GM18858 (cell line): Measurements from ENCODE around the gene CACTIN.

ENCODE experiments used
- ATAC-seq: cut with Tn5 transposase; IDR thresholded peaks from one replicate; pipeline ENCODE4 v1.9.1; 2021; ENCODE audit not compliant: unreplicated experiment

CACTIN gene

DNA sequence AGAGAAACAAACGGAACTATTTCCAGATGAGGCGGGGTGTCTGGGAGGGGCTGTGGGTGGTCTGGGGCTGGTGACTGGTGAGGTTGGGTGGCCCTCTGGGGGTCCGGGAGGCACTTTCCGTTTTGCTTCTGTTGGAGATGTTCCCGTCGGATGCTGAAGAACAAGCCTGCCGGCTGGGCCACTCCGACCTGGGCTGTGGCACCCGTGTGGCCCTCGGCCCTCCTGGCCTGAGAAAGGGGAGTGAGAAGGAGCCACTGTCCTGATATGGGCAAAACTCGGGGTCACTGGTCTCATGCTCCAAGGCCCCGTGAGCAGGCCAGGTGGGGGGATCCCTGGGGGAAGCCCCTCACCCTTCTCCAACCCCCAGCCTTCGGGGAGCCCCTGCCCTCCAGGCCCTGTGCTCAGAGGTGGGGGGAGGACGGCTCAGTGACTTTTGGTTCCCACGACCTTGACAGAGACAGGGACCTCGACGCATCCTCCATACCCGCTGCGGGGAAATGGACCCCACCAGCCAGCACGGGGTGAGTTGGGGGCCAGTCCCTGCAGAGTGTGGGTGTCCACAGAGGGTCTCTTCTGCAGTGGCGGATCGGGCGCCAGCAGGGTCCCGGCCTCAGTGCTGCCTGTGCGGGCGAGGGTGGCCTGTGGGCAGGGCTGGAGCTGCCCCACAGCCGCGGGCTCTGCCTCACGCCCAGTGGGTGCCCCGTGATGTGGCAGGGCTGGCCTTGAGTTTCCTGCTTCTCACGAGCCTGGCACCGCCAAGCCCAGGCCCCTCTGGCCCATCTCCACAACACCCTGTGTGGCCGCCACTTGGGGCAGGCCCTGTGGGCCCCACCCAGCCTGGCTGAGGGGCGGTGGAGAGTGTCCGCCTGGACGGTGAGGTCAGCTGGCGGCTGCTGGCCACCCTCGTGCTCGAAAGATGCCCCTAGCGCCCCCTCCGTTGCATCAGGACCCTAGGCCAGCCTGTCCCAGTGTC, 15.6 kb downstream of the CACTIN start:
- ATAC-seq, result no peak

DNA sequence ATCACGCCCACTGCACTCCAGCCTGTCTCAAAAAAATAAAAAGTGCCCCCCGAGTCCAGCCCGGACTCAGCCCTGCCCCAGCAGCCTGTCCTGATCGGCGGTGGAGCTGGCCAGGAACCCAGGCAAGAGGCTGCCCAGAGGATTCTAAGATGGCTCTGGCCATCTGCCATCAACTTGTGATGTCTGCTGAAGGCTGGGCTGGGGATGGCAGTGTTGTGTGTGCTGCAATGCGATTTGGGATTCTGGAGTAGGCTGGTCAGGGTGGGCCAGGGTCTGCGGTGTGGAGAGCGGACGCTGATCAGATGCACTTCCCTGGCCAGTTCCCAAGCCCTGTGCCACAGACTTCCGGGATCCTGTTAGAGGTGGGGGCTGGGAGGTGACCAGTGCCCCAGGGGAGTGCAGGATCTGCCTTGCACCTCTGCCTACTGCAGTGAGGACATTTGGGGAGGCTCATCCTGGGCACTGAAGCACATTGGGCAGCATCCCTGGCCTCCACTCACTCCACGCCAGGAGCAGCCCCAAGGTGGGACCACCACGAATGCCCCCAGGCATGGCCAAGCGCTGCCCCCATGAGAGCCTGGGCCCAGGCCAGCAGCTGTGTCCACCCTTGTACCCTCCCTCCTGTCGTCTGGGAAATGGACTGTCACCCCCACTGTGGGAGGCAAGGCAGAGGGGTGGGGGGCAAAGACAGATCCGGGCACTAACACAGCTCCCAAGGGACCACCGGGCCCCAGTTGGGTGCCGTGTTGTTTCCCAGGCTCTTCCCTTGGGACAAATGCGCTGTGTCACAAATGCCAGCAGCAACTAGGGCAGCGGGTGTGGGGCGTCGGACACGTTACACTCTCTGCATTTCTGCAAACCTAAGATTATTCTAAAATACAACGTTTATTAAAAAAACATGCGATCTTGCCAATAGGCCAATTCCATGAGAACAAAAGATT, 16.5 kb downstream of the CACTIN start:
- no peak for ATAC-seq

GRCh38 chr19:3608750-3609322, 17.8 kb downstream of the CACTIN start:
- ATAC-seq, result no peak

GRCh38 chr19:3608079-3608641, 18.4 kb downstream of the CACTIN start:
- no peak for ATAC-seq

DNA sequence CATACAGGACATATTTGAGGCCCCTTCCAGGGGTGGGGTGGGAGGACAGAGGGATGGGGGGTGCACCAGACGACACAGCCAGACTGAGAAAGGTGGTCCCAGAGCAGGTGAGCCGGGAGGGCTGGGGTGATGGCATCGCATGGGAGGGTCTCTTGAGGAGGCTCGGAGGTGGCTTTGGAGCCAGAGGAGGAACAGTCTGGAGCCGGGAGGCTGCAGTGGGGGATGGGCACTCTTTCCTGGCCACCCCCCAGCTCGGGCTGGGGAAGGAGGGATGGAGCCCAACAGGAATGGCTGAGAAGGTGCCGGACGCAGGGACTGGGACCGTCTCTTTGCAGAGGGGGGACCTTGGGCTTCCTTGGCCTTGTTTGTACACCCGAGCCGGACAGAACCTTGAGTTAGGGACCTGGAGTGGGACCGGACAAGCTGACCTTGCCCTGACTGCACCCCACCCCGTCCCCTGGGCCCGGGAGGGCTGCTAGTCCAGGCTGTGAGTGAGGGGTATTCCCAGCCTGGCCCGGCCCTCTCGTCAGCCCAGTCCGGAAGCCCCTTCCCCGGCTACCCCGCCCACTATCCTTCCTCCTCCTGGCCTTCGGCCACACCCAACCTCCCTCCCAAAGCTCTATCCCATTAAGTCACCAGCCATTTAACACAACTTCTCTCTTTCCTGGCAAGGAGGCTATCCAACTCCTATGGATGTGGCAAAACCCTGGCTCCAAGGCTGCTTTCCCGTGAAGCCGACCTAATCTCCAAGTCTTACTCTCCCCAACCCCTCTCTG, 19.1 kb downstream of the CACTIN start:
- no peak for ATAC-seq

DNA sequence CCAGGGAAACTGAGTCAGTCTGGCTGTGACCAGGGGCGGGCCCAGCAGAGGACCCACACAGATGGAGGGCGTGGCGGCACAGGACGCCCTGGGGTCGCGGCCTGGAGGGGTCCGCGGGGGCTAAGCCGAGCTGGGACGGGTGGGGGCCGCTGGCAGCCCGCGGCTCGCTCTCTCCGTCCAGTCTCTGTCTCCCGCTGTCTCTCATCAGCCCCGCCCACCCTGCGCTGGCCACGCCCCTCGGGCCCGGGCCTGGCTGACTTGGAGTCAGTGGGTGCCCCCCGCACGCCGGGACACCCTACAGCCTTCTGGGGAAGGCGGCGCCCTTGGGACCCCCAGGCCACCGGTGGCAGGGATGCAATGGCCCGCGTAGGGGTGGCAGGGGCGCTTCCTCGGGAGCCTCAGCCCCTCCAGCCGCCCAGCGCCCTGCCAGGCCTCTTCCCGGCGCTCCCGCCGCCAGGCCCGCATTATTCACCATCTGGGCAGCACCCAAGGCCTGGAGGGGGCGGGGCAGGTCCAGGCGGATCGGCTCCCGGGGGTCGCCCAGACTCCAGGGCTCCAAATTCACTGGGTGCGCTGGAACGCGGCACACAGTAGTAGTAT, 19.8 kb downstream of the CACTIN start, which contains the start of gene TBXA2R:
TSS of gene TBXA2R (minus strand) at position 186 of the 600 bp plus-strand sequence. CDS start 6,241 bp downstream, outside the sequence.
- no peak for ATAC-seq

DNA sequence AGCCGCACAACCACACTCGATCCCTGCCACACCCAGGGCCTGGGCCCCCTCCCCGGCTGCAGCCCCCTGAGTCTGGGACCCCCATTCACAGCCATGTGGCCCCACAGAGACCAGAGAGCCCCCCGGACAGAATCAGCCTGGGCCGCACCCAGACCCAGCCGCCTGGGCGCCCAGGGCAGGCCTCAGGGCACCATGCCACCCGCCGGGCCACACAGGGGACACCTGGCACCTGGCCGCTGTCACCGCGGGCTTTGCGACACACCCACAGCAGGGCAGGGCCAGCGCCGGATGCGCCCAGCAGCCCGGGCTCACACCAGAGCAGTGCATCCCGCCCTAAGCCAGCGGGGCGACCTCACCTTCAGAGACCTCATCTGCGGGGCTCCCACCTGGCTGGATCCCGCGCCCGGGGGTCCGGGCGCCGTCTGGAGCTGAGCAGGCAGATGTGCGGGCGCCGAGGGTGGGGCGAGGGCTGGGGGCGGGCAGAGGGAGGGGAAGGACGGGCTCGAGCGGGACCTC, 20.4 kb downstream of the CACTIN start:
- ATAC-seq, result no peak

GRCh38 chr19:3605770-3606169, 20.8 kb downstream of the CACTIN start:
- ATAC-seq, result no peak

DNA sequence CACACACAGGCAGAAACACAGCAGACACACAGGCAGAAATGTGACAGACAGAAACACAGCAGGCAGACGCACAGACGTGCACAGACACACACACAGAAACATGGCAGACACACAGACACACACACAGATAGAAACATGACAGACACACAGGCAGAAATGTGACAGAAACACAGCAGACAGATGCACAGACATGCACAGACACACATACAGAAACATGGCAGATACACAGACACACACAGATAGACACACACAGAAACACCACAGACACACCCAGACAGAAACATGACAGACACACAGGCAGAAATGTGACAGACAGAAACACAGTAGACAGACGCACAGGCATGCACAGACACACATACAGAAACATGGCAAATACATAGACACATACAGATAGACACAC, 21.2 kb downstream of the CACTIN start:
- no peak for ATAC-seq

- ATAC-seq, result no peak
Observed at GRCh38 chr19:3604987-3605343, 21.6 kb downstream of the CACTIN start.

GRCh38 chr19:3604227-3604986, 22.2 kb downstream of the CACTIN start:
- ATAC-seq, result no peak

GRCh38 chr19:3603121-3603811, 23.3 kb downstream of the CACTIN start:
- ATAC-seq, result no peak

DNA sequence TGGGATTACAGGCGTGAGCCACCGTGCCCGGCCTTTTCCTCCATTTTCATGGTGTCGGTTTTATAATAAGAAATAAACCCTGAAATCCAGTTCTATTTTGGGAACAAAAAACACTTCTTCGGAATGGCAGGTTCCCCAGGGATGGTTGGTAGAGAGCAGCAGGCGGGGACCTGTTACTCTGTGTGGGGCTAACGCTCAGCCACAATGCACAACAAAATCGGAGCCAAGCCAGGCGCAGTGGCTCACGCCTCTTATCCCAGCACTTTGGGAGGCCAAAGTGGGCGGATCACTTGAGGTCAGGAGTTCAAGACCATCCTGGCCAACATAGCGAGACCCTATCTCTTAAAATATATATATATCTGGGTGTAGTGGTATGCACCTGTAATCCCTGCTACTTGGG, 25.6 kb downstream of the CACTIN start:
- no peak for ATAC-seq

GRCh38 chr19:3599776-3600187, 26.8 kb downstream of the CACTIN start:
- no peak for ATAC-seq

GRCh38 chr19:3595521-3596061, 31.0 kb downstream of the CACTIN start:
- no peak for ATAC-seq

- ATAC-seq, result no peak
Observed at GRCh38 chr19:3593156-3593555, 33.4 kb downstream of the CACTIN start.

GRCh38 chr19:3591876-3592613, 34.5 kb downstream of the CACTIN start:
- ATAC-seq, result no peak
